HG03342 (cell line): Measurements from ENCODE around the gene PABPN1L.

Experiments used
- ATAC-seq: cut with Tn5 transposase; IDR thresholded peaks from one replicate; pipeline ENCODE4 v1.9.1; 2021; ENCODE audit warnings: mild to moderate bottlenecking, moderate library complexity; ENCODE audit not compliant: unreplicated experiment

PABPN1L gene

GRCh38 chr16:88866151-88866920, at the start of gene PABPN1L:
PABPN1L (minus strand) TSS chr16:88866660; CDS start chr16:88866606, 54 bp downstream.
- ATAC-seq: no peak

- no peak for ATAC-seq
Measured at GRCh38 chr16:88915639-88916327, 49.3 kb upstream of the PABPN1L start.

- ATAC-seq: no peak
Measured at GRCh38 chr16:88914750-88915368, 48.4 kb upstream of the PABPN1L start.

- no peak for ATAC-seq
Measured at GRCh38 chr16:88913870-88914269, 47.4 kb upstream of the PABPN1L start.

GRCh38 chr16:88913001-88913612, 46.6 kb upstream of the PABPN1L start:
- no peak for ATAC-seq

GRCh38 chr16:88912556-88912955, 46.1 kb upstream of the PABPN1L start:
- ATAC-seq: no peak

GRCh38 chr16:88911946-88912310, 45.5 kb upstream of the PABPN1L start:
- ATAC-seq: no peak

- no peak for ATAC-seq
Measured at GRCh38 chr16:88911136-88911945, 44.9 kb upstream of the PABPN1L start.

- no peak for ATAC-seq
Measured at GRCh38 chr16:88910284-88911135, 44.0 kb upstream of the PABPN1L start.

GRCh38 chr16:88909431-88910210, 43.2 kb upstream of the PABPN1L start:
- no peak for ATAC-seq

- no peak for ATAC-seq
Measured at GRCh38 chr16:88908307-88908706, 41.8 kb upstream of the PABPN1L start.

GRCh38 chr16:88907768-88908167, 41.3 kb upstream of the PABPN1L start:
- no peak for ATAC-seq

GRCh38 chr16:88906535-88907105, 40.2 kb upstream of the PABPN1L start:
- no peak for ATAC-seq

GRCh38 chr16:88906020-88906419, 39.6 kb upstream of the PABPN1L start:
- no peak for ATAC-seq

- no peak for ATAC-seq
Measured at GRCh38 chr16:88905563-88905962, 39.1 kb upstream of the PABPN1L start.

- ATAC-seq: no peak
Measured at GRCh38 chr16:88904676-88905365, 38.4 kb upstream of the PABPN1L start.

GRCh38 chr16:88903267-88903666, 36.8 kb upstream of the PABPN1L start:
- no peak for ATAC-seq

- no peak for ATAC-seq
Measured at GRCh38 chr16:88902744-88903143, 36.3 kb upstream of the PABPN1L start.
